Lung (tissue), 12 donors: ENCODE data around the gene SAMD4A. TPM values are rescaled to one million over a fixed set of nuclear protein-coding genes. Genes with fewer than 3 reads are reported as not detected.
A peak's percentile ranks its signal among the peaks of the same experiment; 100 is the strongest.

Experiments used
- ATAC-seq: fragments of 200-7000 bp; cut with Tn5 transposase; one replicate; pipeline ENCODE4 v1.9.1; 2020; ENCODE audit warnings: moderate number of reproducible peaks; ENCODE audit not compliant: insufficient read depth, low FRiP score
- DNase-seq, 3 donors: peaks; one replicate each; pipeline ENCODE4 v3.0.0-alpha.2; 2013 to 2017
- H3K27ac ChIP-seq, 2 donors: one replicate each; pipeline ENCODE4 v1.5.1; 2013; ENCODE audit warnings: mild to moderate bottlenecking in 2 of 2, moderate library complexity in 2 of 2, control low read depth in 1 of 2, inconsistent platforms in 1 of 2, low read depth in 1 of 2, low read length in 1 of 2
- H3K27me3 ChIP-seq, 3 donors: one replicate each; pipeline ENCODE4 v1.5.1; 2013; ENCODE audit warnings: low read length in 2 of 3; ENCODE audit not compliant: control insufficient read depth in 3 of 3, insufficient read depth in 3 of 3
- H3K36me3 ChIP-seq, 4 donors: one replicate each; pipeline ENCODE4 v1.5.1; 2013; ENCODE audit warnings: low read length in 4 of 4, mild to moderate bottlenecking in 1 of 4, moderate library complexity in 1 of 4; ENCODE audit not compliant: control insufficient read depth in 4 of 4, insufficient read depth in 4 of 4
- H3K4me1 ChIP-seq, 5 donors: one replicate each; pipeline ENCODE4 v1.5.1; 2013; ENCODE audit warnings: low read length in 5 of 5, mild to moderate bottlenecking in 2 of 5, moderate library complexity in 1 of 5; ENCODE audit not compliant: control insufficient read depth in 5 of 5, insufficient read depth in 5 of 5
- H3K4me3 ChIP-seq: one replicate; pipeline ENCODE4 v1.5.1; 2013; ENCODE audit warnings: mild to moderate bottlenecking, control low read depth, moderate library complexity
- H3K9ac ChIP-seq, 2 donors: one replicate each; pipeline ENCODE4 v1.5.1; 2013; ENCODE audit warnings: low read length in 2 of 2, control low read depth in 1 of 2; ENCODE audit not compliant: insufficient read depth in 1 of 2
- H3K9me3 ChIP-seq, 4 donors: one replicate each; pipeline ENCODE4 v1.5.1; 2013; ENCODE audit warnings: low read length in 3 of 4, mild to moderate bottlenecking in 1 of 4, moderate library complexity in 1 of 4; ENCODE audit not compliant: control insufficient read depth in 4 of 4, insufficient read depth in 3 of 4
- WGBS, 2 donors: extraction: QIAGEN DNeasy Blood & Tissue Kit; methylation state at CpG; one replicate each; pipeline ENCODE4 v1.1.7; 2013; 5-methylcytosine and 5-hydroxymethylcytosine counted together
- polyA plus RNA-seq, 2 donors: library from polyadenylated mRNA; stranded (reverse); fragments of 200-250 nt; gene quantifications; one replicate each; pipeline ENCODE4 v1.2.1, GENCODE V29; 2013
- total RNA-seq, 2 donors: library from RNA; depleted of rRNA in 1 of 2; stranded (reverse); fragments of >200 nt in 1 of 2; gene quantifications; one replicate each; pipeline ENCODE4 v1.2.1, GENCODE V29; 2014 to 2021
- TF ChIP-seq, protein P1 (sequence below): IDR thresholded peaks from 2 replicates; pipeline ENCODE4 v1.5.1; 2012; ENCODE audit warnings: mild to moderate bottlenecking; ENCODE audit errors: control extremely low read depth, extremely low read depth
- donor health status: control.
- donor health status: control.
- donor health status: Bipolar disorder and iron deficiency.
- donor health status: healthy.
- donor health status: DM: yes; HTN: yes; CAD: no.

Gene SAMD4A
- total and polyA plus RNA-seq, 4 donors: 5.8 to 26.6 (median 16.2) TPM

DNA sequence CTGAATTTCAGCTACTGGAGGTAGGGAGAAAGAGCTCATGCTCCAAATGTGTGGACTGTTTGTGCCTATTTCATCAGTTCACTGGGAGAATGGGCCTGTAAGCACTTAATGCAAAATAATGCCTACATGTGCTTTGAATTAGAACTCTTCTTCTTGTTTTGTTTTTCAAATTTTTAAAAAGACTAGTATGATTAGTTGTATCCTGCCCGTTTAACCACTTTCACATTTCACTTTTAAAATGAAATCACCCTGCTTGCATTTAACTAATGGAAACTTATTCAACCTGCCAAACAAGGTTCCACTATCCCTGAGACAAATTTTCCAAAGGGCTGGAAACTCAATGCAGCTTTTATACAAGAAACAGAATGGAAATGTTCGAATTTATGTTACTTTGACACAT lies 79.7 kb downstream of the SAMD4A start:
- TF ChIP-seq, protein P1, sequence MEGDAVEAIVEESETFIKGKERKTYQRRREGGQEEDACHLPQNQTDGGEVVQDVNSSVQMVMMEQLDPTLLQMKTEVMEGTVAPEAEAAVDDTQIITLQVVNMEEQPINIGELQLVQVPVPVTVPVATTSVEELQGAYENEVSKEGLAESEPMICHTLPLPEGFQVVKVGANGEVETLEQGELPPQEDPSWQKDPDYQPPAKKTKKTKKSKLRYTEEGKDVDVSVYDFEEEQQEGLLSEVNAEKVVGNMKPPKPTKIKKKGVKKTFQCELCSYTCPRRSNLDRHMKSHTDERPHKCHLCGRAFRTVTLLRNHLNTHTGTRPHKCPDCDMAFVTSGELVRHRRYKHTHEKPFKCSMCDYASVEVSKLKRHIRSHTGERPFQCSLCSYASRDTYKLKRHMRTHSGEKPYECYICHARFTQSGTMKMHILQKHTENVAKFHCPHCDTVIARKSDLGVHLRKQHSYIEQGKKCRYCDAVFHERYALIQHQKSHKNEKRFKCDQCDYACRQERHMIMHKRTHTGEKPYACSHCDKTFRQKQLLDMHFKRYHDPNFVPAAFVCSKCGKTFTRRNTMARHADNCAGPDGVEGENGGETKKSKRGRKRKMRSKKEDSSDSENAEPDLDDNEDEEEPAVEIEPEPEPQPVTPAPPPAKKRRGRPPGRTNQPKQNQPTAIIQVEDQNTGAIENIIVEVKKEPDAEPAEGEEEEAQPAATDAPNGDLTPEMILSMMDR: no peak
- peaks cover 7 to 40% (median 9%) of the 10 kb centered on the region in 5 donors for H3K4me1 ChIP-seq
- no peak for DNase-seq
- H3K4me3 ChIP-seq: no peak overlapping the region
- H3K27ac ChIP-seq: no peak overlapping the region
- H3K9ac ChIP-seq: no peak overlapping the region
- H3K27me3 ChIP-seq: no peaks in the 10 kb centered on the region
- no peaks in the 10 kb centered on the region for H3K9me3 ChIP-seq
- WGBS, 2 donors: 73 to 88% methylated on average over 2 of the region's 2 CpGs
- ATAC-seq: no peak
- no peaks in the 10 kb centered on the region for H3K36me3 ChIP-seq

DNA sequence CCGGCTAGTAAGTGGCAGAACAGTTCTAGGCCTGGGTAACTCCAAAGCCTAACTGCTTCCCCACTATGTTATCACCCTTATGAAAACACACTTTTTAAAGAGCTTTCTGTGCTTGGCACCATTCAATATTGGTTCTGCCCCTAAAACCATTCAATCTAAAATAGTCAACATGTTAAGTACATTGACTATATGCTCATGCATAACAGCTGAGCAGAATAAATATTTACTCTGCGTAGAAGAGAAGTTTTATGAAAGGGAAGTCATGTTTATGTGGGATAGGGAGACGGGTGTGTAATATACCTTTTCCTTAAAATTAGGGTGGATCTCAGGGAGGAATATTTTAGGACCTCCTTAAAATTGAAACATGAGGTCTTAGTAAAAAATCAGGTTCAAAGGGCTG lies 80.5 kb downstream of the SAMD4A start:
- H3K36me3 ChIP-seq: no peaks in the 10 kb centered on the region
- no peak overlapping the region for H3K9ac ChIP-seq
- WGBS, 2 donors: 75 to 85% methylated on average over 3 of the region's 3 CpGs
- no peak overlapping the region for H3K4me3 ChIP-seq
- no peak for DNase-seq
- H3K9me3 ChIP-seq: no peaks in the 10 kb centered on the region
- TF ChIP-seq, protein P1: no peak
- no peak for ATAC-seq
- no peaks in the 10 kb centered on the region for H3K27me3 ChIP-seq
- H3K4me1 ChIP-seq: peaks cover 9 to 42% (median 11%) of the 10 kb centered on the region in 5 donors
- no peak overlapping the region for H3K27ac ChIP-seq

GRCh38 chr14:54649056-54649455 lies 82.1 kb downstream of the SAMD4A start:
- Histone ChIP-seq H3K27me3 (no peaks in the 10 kb centered on the region), H3K36me3 (no peaks in the 10 kb centered on the region), H3K4me1 (peaks cover 9 to 43% (median 17%) of the 10 kb centered on the region in 5 donors), H3K9ac (no peak overlapping the region), H3K27ac (peak overlapping the region; percentile 2 to 61), H3K9me3 (no peaks in the 10 kb centered on the region), H3K4me3 (no peak overlapping the region)
- WGBS, 2 donors: 78 to 85% methylated on average over 6 of the region's 6 CpGs
- DNase-seq (no peak), ATAC-seq (no peak)
- TF ChIP-seq, protein P1: no peak

GRCh38 chr14:54650331-54650958 lies 83.5 kb downstream of the SAMD4A start:
- Histone ChIP-seq H3K27ac (peak overlapping the region; percentile 74 to 86), H3K36me3 (no peaks in the 10 kb centered on the region), H3K4me1 (peaks cover 9 to 53% (median 17%) of the 10 kb centered on the region in 5 donors), H3K27me3 (no peaks in the 10 kb centered on the region), H3K9me3 (no peaks in the 10 kb centered on the region), H3K9ac (no peak overlapping the region), H3K4me3 (no peak overlapping the region)
- TF ChIP-seq, protein P1: no peak
- WGBS, 2 donors: 28 to 33% methylated on average over 10 of the region's 10 CpGs
- DNase-seq: peak; percentile 40 to 76 (median 61)
- ATAC-seq: no peak
